Liver (tissue), 9 donors: ENCODE data around the gene DAP3. TPM values are rescaled to one million over a fixed set of nuclear protein-coding genes. Genes with fewer than 3 reads are reported as not detected.

Experiments
- DNase-seq: peaks from one replicate; pipeline ENCODE4 v3.0.0-alpha.2; 2017; ENCODE audit warnings: low spot score
- H3K27ac ChIP-seq, 2 donors: one replicate each; pipeline ENCODE4 v1.7.0; 2013; ENCODE audit warnings: inconsistent platforms in 2 of 2, low read length in 2 of 2, control low read depth in 1 of 2, low read depth in 1 of 2, mild to moderate bottlenecking in 1 of 2
- H3K27me3 ChIP-seq, 4 donors: one replicate each; pipeline versions ENCODE4 v1.6.1 to v1.7.0; 2013; ENCODE audit warnings: low read length in 3 of 4, inconsistent platforms in 1 of 4, mild to moderate bottlenecking in 1 of 4, moderate library complexity in 1 of 4; ENCODE audit not compliant: control insufficient read depth in 4 of 4, insufficient read depth in 4 of 4
- H3K36me3 ChIP-seq, 4 donors: one replicate each; pipeline versions ENCODE4 v1.6.1 to v1.7.0; 2013; ENCODE audit warnings: low read length in 3 of 4, mild to moderate bottlenecking in 3 of 4, low read depth in 1 of 4, moderate library complexity in 1 of 4; ENCODE audit not compliant: control insufficient read depth in 4 of 4, insufficient read depth in 3 of 4
- H3K4me1 ChIP-seq, 4 donors: one replicate each; pipeline versions ENCODE4 v1.6.1 to v1.7.0; 2013; ENCODE audit warnings: low read length in 3 of 4, mild to moderate bottlenecking in 3 of 4, moderate library complexity in 1 of 4; ENCODE audit not compliant: control insufficient read depth in 4 of 4, insufficient read depth in 4 of 4
- H3K4me3 ChIP-seq, 3 donors: one replicate each; pipeline versions ENCODE4 v1.6.1 to v1.7.0; 2013; ENCODE audit warnings: low read length in 3 of 3, control low read depth in 1 of 3, low read depth in 1 of 3, mild to moderate bottlenecking in 1 of 3
- H3K9ac ChIP-seq, 2 donors: one replicate each; pipeline ENCODE4 v1.7.0; 2013; ENCODE audit warnings: low read length in 2 of 2, mild to moderate bottlenecking in 2 of 2, moderate library complexity in 2 of 2, control low read depth in 1 of 2, low read depth in 1 of 2
- H3K9me3 ChIP-seq, 4 donors: one replicate each; pipeline versions ENCODE4 v1.6.1 to v1.7.0; 2013; ENCODE audit warnings: low read length in 3 of 4; ENCODE audit not compliant: control insufficient read depth in 4 of 4
- EGR1 ChIP-seq, 2 donors: IDR thresholded peaks; 2 replicates each; pipeline ENCODE4 v1.6.1; 2016 to 2018; ENCODE audit warnings: antibody characterized with exemption in 2 of 2, low read depth in 2 of 2
- FOXA1 ChIP-seq: IDR thresholded peaks from 2 replicates; pipeline ENCODE4 v1.6.1; 2016; ENCODE audit warnings: antibody characterized with exemption
- FOXA2 ChIP-seq: IDR thresholded peaks from 2 replicates; pipeline ENCODE4 v1.6.1; 2016; ENCODE audit warnings: antibody characterized with exemption
- GABPA ChIP-seq, 2 donors: IDR thresholded peaks in 1 of 2; conservative IDR thresholded peaks in 1 of 2; 2 replicates each; pipeline ENCODE4 v1.6.1; 2016; ENCODE audit warnings: antibody characterized with exemption in 2 of 2, mild to moderate bottlenecking in 1 of 2, moderate library complexity in 1 of 2
- HNF4A ChIP-seq, 2 donors: conservative IDR thresholded peaks; 2 replicates each; pipeline ENCODE4 v1.6.1; 2016; ENCODE audit warnings: antibody characterized with exemption in 2 of 2, mild to moderate bottlenecking in 2 of 2
- HNF4G ChIP-seq: IDR thresholded peaks from 2 replicates; pipeline ENCODE4 v1.6.1; 2016; ENCODE audit warnings: antibody characterized with exemption
- JUND ChIP-seq, 2 donors: IDR thresholded peaks; 2 replicates each; pipeline ENCODE4 v1.6.1; 2016; ENCODE audit warnings: antibody characterized with exemption in 2 of 2
- NR2F2 ChIP-seq: IDR thresholded peaks from 2 replicates; pipeline ENCODE4 v1.6.1; 2016; ENCODE audit warnings: antibody characterized with exemption
- RAD21 ChIP-seq, 2 donors: IDR thresholded peaks; 2 replicates each; pipeline ENCODE4 v1.6.1; 2016; ENCODE audit warnings: antibody characterized with exemption in 2 of 2, mild to moderate bottlenecking in 2 of 2
- SP1 ChIP-seq: IDR thresholded peaks from 2 replicates; pipeline ENCODE4 v1.6.1; 2018; ENCODE audit warnings: antibody characterized with exemption, mild to moderate bottlenecking
- TAF1 ChIP-seq: conservative IDR thresholded peaks from 2 replicates; pipeline ENCODE4 v1.6.1; 2016; ENCODE audit warnings: antibody characterized with exemption, mild to moderate bottlenecking
- YY1 ChIP-seq: IDR thresholded peaks from 2 replicates; pipeline ENCODE4 v1.6.1; 2016; ENCODE audit warnings: antibody characterized with exemption, mild to moderate bottlenecking
- WGBS: extraction: QIAGEN DNeasy Blood & Tissue Kit; methylation state at CpG from one replicate; pipeline ENCODE4 v1.1.7; 2013; 5-methylcytosine and 5-hydroxymethylcytosine counted together
- polyA plus RNA-seq, 2 donors: library from polyadenylated mRNA; stranded (reverse) in 1 of 2; unstranded in 1 of 2; fragments of 200-250 nt in 1 of 2; fragments of >200 nt in 1 of 2; fragmentation: Nextera tagmentation in 1 of 2; extraction: Ambion mirVana in 1 of 2; gene quantifications; one replicate each; pipeline versions ENCODE4 v1.2.1 to v1.2.3, GENCODE V29; 2013 to 2015
- total RNA-seq, 2 donors: library from RNA; depleted of rRNA; stranded (reverse); fragments of >200 nt; gene quantifications; one replicate each; pipeline ENCODE4 v1.2.3, GENCODE V29; 2014
- TF ChIP-seq, protein P1 (sequence below): IDR thresholded peaks from 2 replicates; pipeline ENCODE4 v1.6.1; 2016; ENCODE audit warnings: antibody characterized with exemption
- TF ChIP-seq, protein P2 (sequence below): IDR thresholded peaks from 2 replicates; pipeline ENCODE4 v1.6.1; 2016; ENCODE audit warnings: antibody characterized with exemption
- TF ChIP-seq, protein P3 (sequence below): IDR thresholded peaks from 2 replicates; pipeline ENCODE4 v1.6.1; 2016; ENCODE audit warnings: antibody characterized with exemption, mild to moderate bottlenecking
- TF ChIP-seq, protein P4 (sequence below): fragments of 150-350 bp; IDR thresholded peaks from 2 replicates; pipeline ENCODE4 v1.5.1; 2017; ENCODE audit warnings: improper control_type of control experiment, low read depth, low read length; ENCODE audit not compliant: missing input control
- TF ChIP-seq, protein P5 (sequence below): IDR thresholded peaks from 2 replicates; pipeline ENCODE4 v1.6.1; 2016; ENCODE audit warnings: antibody characterized with exemption
- donor health status: healthy.
- donor health status: healthy.
- donor health status: healthy.
- donor health status: healthy.
- donor health status: healthy.

Gene DAP3
- total and polyA plus RNA-seq, 4 donors = 43.1 to 59.3 (median 57.3) TPM

DNA sequence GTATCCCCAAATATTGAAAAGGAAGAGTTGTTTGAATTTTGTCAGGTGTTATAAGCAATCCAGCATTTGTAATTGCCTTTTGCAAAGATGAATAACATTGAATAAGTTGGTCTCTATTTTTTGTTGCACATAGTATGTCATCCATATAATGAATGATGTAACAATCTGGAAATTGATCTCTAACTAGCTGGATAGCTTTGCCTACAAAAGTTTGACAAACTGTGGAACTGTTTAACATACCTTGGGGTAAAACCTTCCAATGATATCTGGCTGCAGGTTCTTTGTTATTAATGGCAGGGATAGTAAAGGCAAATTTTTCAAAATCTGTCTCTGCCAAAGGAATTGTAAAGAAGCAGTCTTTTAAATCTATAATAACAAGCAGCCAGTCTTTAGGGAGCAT, 7.6 kb downstream of the DAP3 start:
- Histone ChIP-seq H3K36me3 (peaks cover 0 to 2% (median 0%) of the 10 kb centered on the region in 4 donors), H3K9ac (no peak overlapping the region), H3K27ac (no peak overlapping the region), H3K9me3 (no peaks in the 10 kb centered on the region), H3K4me1 (peaks cover 8 to 10% (median 9%) of the 10 kb centered on the region in 4 donors), H3K27me3 (no peaks in the 10 kb centered on the region), H3K4me3 (no peak overlapping the region)
- no peak for DNase-seq
- TF ChIP-seq EGR1 (IDR thresholded peaks at IDR 0.05; ENCODE audit: low read depth in 2 of 2) (no peak), HNF4A (conservative IDR thresholded peaks at IDR 0.05) (no peak), YY1 (no peak), FOXA1 (no peak), SP1 (no peak), RAD21 (IDR thresholded peaks at IDR 0.05) (no peak), HNF4G (no peak), FOXA2 (no peak), GABPA (IDR thresholded peaks at IDR 0.05 in 1 of 2, conservative IDR thresholded peaks at IDR 0.05 in 1 of 2) (no peak), TAF1 (no peak), NR2F2 (no peak)
- TF ChIP-seq, protein P1, sequence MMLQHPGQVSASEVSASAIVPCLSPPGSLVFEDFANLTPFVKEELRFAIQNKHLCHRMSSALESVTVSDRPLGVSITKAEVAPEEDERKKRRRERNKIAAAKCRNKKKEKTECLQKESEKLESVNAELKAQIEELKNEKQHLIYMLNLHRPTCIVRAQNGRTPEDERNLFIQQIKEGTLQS = no peak
- TF ChIP-seq, protein P2, sequence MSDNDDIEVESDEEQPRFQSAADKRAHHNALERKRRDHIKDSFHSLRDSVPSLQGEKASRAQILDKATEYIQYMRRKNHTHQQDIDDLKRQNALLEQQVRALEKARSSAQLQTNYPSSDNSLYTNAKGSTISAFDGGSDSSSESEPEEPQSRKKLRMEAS = no peak
- TF ChIP-seq, protein P3, sequence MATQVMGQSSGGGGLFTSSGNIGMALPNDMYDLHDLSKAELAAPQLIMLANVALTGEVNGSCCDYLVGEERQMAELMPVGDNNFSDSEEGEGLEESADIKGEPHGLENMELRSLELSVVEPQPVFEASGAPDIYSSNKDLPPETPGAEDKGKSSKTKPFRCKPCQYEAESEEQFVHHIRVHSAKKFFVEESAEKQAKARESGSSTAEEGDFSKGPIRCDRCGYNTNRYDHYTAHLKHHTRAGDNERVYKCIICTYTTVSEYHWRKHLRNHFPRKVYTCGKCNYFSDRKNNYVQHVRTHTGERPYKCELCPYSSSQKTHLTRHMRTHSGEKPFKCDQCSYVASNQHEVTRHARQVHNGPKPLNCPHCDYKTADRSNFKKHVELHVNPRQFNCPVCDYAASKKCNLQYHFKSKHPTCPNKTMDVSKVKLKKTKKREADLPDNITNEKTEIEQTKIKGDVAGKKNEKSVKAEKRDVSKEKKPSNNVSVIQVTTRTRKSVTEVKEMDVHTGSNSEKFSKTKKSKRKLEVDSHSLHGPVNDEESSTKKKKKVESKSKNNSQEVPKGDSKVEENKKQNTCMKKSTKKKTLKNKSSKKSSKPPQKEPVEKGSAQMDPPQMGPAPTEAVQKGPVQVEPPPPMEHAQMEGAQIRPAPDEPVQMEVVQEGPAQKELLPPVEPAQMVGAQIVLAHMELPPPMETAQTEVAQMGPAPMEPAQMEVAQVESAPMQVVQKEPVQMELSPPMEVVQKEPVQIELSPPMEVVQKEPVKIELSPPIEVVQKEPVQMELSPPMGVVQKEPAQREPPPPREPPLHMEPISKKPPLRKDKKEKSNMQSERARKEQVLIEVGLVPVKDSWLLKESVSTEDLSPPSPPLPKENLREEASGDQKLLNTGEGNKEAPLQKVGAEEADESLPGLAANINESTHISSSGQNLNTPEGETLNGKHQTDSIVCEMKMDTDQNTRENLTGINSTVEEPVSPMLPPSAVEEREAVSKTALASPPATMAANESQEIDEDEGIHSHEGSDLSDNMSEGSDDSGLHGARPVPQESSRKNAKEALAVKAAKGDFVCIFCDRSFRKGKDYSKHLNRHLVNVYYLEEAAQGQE = no peak
- TF ChIP-seq, protein P4, sequence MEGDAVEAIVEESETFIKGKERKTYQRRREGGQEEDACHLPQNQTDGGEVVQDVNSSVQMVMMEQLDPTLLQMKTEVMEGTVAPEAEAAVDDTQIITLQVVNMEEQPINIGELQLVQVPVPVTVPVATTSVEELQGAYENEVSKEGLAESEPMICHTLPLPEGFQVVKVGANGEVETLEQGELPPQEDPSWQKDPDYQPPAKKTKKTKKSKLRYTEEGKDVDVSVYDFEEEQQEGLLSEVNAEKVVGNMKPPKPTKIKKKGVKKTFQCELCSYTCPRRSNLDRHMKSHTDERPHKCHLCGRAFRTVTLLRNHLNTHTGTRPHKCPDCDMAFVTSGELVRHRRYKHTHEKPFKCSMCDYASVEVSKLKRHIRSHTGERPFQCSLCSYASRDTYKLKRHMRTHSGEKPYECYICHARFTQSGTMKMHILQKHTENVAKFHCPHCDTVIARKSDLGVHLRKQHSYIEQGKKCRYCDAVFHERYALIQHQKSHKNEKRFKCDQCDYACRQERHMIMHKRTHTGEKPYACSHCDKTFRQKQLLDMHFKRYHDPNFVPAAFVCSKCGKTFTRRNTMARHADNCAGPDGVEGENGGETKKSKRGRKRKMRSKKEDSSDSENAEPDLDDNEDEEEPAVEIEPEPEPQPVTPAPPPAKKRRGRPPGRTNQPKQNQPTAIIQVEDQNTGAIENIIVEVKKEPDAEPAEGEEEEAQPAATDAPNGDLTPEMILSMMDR = no peak

DNA sequence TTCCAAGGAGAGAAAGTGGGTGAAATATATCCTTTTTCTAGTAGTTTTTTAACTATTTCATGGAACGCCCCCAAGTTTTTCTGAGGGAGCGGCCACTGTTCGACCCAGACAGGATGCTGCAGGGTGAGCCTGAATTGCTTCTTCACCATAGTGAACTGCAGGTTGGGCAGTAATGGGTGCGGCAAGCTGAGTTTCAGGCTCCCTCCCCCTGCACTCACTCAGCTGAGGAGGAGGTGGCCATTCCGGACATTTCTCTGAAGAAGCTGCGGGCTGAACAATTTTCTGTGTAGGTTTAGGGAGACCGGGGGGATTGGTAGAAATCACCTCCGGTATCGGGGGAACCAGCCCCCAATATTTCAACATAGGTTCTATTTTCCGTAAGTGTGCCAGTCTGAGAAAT, 8.2 kb downstream of the DAP3 start:
- Histone ChIP-seq H3K27ac (no peak overlapping the region), H3K4me3 (no peak overlapping the region), H3K9me3 (no peaks in the 10 kb centered on the region), H3K9ac (no peak overlapping the region), H3K36me3 (no peaks in the 10 kb centered on the region), H3K4me1 (peaks cover 8 to 10% (median 9%) of the 10 kb centered on the region in 4 donors), H3K27me3 (no peaks in the 10 kb centered on the region)
- TF ChIP-seq, protein P2 = no peak
- TF ChIP-seq, protein P4 = no peak
- TF ChIP-seq SP1 (no peak), TAF1 (no peak), JUND (IDR thresholded peaks at IDR 0.05) (no peak), RAD21 (IDR thresholded peaks at IDR 0.05) (no peak), YY1 (no peak)
- TF ChIP-seq, protein P3 = no peak
- TF ChIP-seq, protein P5, sequence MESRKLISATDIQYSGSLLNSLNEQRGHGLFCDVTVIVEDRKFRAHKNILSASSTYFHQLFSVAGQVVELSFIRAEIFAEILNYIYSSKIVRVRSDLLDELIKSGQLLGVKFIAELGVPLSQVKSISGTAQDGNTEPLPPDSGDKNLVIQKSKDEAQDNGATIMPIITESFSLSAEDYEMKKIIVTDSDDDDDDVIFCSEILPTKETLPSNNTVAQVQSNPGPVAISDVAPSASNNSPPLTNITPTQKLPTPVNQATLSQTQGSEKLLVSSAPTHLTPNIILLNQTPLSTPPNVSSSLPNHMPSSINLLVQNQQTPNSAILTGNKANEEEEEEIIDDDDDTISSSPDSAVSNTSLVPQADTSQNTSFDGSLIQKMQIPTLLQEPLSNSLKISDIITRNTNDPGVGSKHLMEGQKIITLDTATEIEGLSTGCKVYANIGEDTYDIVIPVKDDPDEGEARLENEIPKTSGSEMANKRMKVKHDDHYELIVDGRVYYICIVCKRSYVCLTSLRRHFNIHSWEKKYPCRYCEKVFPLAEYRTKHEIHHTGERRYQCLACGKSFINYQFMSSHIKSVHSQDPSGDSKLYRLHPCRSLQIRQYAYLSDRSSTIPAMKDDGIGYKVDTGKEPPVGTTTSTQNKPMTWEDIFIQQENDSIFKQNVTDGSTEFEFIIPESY = no peak
- DNase-seq = no peak
- WGBS = 98% methylated on average over 10 of the region's 10 CpGs
